ENCODE data around the gene FRY. TPM values are rescaled to one million over a fixed set of nuclear protein-coding genes. Genes with fewer than 3 reads are reported as not detected.

FRY gene
- total and polyA plus RNA-seq, 10 of the 15 experiments (the other 5 are each of a cell fraction or from before 2014, with no cell fraction given): 0.18 to 1.4 (median 0.30) TPM

GRCh38 chr13:32080328-32080744 lies 48.8 kb downstream of the FRY start (continued):
- TF ChIP-seq, protein P1, sequence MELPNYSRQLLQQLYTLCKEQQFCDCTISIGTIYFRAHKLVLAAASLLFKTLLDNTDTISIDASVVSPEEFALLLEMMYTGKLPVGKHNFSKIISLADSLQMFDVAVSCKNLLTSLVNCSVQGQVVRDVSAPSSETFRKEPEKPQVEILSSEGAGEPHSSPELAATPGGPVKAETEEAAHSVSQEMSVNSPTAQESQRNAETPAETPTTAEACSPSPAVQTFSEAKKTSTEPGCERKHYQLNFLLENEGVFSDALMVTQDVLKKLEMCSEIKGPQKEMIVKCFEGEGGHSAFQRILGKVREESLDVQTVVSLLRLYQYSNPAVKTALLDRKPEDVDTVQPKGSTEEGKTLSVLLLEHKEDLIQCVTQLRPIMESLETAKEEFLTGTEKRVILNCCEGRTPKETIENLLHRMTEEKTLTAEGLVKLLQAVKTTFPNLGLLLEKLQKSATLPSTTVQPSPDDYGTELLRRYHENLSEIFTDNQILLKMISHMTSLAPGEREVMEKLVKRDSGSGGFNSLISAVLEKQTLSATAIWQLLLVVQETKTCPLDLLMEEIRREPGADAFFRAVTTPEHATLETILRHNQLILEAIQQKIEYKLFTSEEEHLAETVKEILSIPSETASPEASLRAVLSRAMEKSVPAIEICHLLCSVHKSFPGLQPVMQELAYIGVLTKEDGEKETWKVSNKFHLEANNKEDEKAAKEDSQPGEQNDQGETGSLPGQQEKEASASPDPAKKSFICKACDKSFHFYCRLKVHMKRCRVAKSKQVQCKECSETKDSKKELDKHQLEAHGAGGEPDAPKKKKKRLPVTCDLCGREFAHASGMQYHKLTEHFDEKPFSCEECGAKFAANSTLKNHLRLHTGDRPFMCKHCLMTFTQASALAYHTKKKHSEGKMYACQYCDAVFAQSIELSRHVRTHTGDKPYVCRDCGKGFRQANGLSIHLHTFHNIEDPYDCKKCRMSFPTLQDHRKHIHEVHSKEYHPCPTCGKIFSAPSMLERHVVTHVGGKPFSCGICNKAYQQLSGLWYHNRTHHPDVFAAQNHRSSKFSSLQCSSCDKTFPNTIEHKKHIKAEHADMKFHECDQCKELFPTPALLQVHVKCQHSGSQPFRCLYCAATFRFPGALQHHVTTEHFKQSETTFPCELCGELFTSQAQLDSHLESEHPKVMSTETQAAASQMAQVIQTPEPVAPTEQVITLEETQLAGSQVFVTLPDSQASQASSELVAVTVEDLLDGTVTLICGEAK (IDR thresholded peaks at IDR 0.05; ENCODE audit: borderline replicate concordance): no peak
- TF ChIP-seq CHD1 (IDR thresholded peaks at IDR 0.05; ENCODE audit: low read depth, low read length) (no peak), JUNB (IDR thresholded peaks at IDR 0.05) (no peak), ESRRA (IDR thresholded peaks at IDR 0.05; ENCODE audit: low read length) (no peak), SUPT20H (IDR thresholded peaks at IDR 0.05; ENCODE audit: borderline replicate concordance, control insufficient read depth, low read depth, low read length) (no peak), ZSCAN29 (IDR thresholded peaks at IDR 0.05) (no peak), GATAD2B (conservative IDR thresholded peaks at IDR 0.05; ENCODE audit: low read depth) (no peak), FOXK2 (IDR thresholded peaks at IDR 0.05) (no peak), SIX5 (IDR thresholded peaks at IDR 0.05; ENCODE audit: low read depth, low read length, severe bottlenecking) (no peak)

- no peaks in the 10 kb centered on the region for H3K36me3 ChIP-seq (ENCODE audit: control insufficient read depth in 2 of 2, insufficient read depth in 2 of 2, low read length in 1 of 2)
- intact Hi-C loops (cut with micrococcal nuclease; ENCODE audit: unreplicated experiment): no loop called here
- BruUV-seq (replicated peaks): no TSS peak
- no peaks in the 10 kb centered on the region for H3K4me1 ChIP-seq (ENCODE audit: control insufficient read depth, insufficient read depth, low read length)
- in situ Hi-C loops (cut with MboI): no loop called here
- no peaks in the 10 kb centered on the region for H3K9me3 ChIP-seq (replicated peaks; ENCODE audit: control insufficient read depth, insufficient read depth, low read length)
- H3K27ac ChIP-seq (ENCODE audit: control insufficient read depth, insufficient read depth): no peak overlapping the region
- H2AFZ ChIP-seq (ENCODE audit: control insufficient read depth, low read depth, low read length): no peak overlapping the region
- CTCF ChIA-PET: no interaction called here
- 37% methylated on average over 2 of the region's 2 CpGs for WGBS (ENCODE audit: insufficient coverage, insufficient replicate concordance, low lambda C conversion rate, missing lambda C conversion rate)
- ATAC-seq: no peak
- POLR2A ChIA-PET: interaction anchor here (0.9 kb wide), 1 partner anchor 8 kb away, joined by 3 read pairs; no protein-coding TSS in a partner anchor
- no peak for DNase-seq (ENCODE audit: low read depth, low spot score)
- H3K9ac ChIP-seq (ENCODE audit: control insufficient read depth, insufficient read depth, low read length): no peak overlapping the region
- no peaks in the 10 kb centered on the region for H4K20me1 ChIP-seq (ENCODE audit: control insufficient read depth, insufficient read depth)
- no peak for TF ChIP-seq CHD1 (IDR thresholded peaks at IDR 0.05; ENCODE audit: low read depth, low read length)
- TF ChIP-seq KAT2A (conservative IDR thresholded peaks at IDR 0.05; ENCODE audit: control insufficient read depth, low read depth, low read length): no peak
- TF ChIP-seq, protein P2, sequence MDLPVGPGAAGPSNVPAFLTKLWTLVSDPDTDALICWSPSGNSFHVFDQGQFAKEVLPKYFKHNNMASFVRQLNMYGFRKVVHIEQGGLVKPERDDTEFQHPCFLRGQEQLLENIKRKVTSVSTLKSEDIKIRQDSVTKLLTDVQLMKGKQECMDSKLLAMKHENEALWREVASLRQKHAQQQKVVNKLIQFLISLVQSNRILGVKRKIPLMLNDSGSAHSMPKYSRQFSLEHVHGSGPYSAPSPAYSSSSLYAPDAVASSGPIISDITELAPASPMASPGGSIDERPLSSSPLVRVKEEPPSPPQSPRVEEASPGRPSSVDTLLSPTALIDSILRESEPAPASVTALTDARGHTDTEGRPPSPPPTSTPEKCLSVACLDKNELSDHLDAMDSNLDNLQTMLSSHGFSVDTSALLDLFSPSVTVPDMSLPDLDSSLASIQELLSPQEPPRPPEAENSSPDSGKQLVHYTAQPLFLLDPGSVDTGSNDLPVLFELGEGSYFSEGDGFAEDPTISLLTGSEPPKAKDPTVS (IDR thresholded peaks at IDR 0.05; ENCODE audit: low read depth, low read length): no peak
- TF ChIP-seq NFXL1 (IDR thresholded peaks at IDR 0.05; ENCODE audit: borderline replicate concordance): no peak
- no peak for TF ChIP-seq HCFC1 (IDR thresholded peaks at IDR 0.05; ENCODE audit: low read length)
- RAD21 ChIA-PET (ENCODE audit: unreplicated experiment): no interaction called here
- H3K79me2 ChIP-seq (ENCODE audit: control insufficient read depth, insufficient read depth, low read length): no peaks in the 10 kb centered on the region
- no peak for FAIRE-seq
- H3K4me2 ChIP-seq (ENCODE audit: control insufficient read depth, insufficient read depth): no peak overlapping the region
- SMC1A ChIA-PET (ENCODE audit: uncharacterized antibody, unreplicated experiment): interaction anchor here (0.7 to 1.1 kb wide), 2 partner anchors 16 to 20 kb away, joined by 3 read pairs; no protein-coding TSS in a partner anchor
- H3K4me3 ChIP-seq: no peak overlapping the region
- no peaks in the 10 kb centered on the region for H3K27me3 ChIP-seq (replicated peaks in 1 of 2; ENCODE audit: control insufficient read depth in 2 of 2, insufficient read depth in 2 of 2, low read length in 1 of 2)
Measured at GRCh38 chr13:32081591-32081990, 50.0 kb downstream of the FRY start.
